Peyer's patch (tissue), 4 donors: ENCODE results near the gene IL22RA2. TPM values are rescaled to one million over a fixed set of nuclear protein-coding genes. Genes with fewer than 3 reads are reported as not detected.
"Not testable (repeated sequence)": the region's sequence is repeated elsewhere in the genome, so short reads cannot be mapped to it uniquely, and the experiment has no call there.

Experiments used
- DNase-seq, 3 donors: peaks; one replicate each; pipeline ENCODE4 v3.0.0-alpha.2; 2017 to 2019
- H3K27ac ChIP-seq, 4 donors: fragments of 200-600 bp; sonication (generic); one replicate each; pipeline ENCODE4 v1.5.1; 2016 to 2019
- H3K27me3 ChIP-seq, 2 donors: fragments of 200-600 bp; sonication (generic); one replicate each; pipeline ENCODE4 v1.5.1; 2019
- H3K36me3 ChIP-seq, 3 donors: fragments of 200-600 bp; sonication (generic); one replicate each; pipeline ENCODE4 v1.5.1; 2016 to 2019
- H3K4me1 ChIP-seq, 4 donors: fragments of 200-600 bp; sonication (generic); one replicate each; pipeline ENCODE4 v1.5.1; 2016 to 2019
- H3K4me3 ChIP-seq, 4 donors: fragments of 200-600 bp; sonication (generic); 1 replicate in 3 of 4; 2 replicates in 1 of 4; pipeline ENCODE4 v1.5.1; 2016 to 2019; ENCODE audit warnings: mild to moderate bottlenecking in 1 of 4
- H3K9me3 ChIP-seq, 4 donors: fragments of 200-600 bp; sonication (generic); one replicate each; pipeline ENCODE4 v1.5.1; 2016 to 2019; ENCODE audit warnings: mild to moderate bottlenecking in 1 of 4
- POLR2A ChIP-seq, 2 donors: fragments of 450-650 bp; IDR thresholded peaks; one replicate each; pipeline ENCODE4 v1.5.1; 2017; ENCODE audit warnings: antibody characterized with exemption in 2 of 2, mild to moderate bottlenecking in 2 of 2, moderate library complexity in 2 of 2
- total RNA-seq, 4 donors: library from RNA; depleted of rRNA; stranded (reverse); fragments of >200 nt; gene quantifications; one replicate each; pipeline ENCODE4 v1.1.0, GENCODE V29; 2016
- TF ChIP-seq, protein P1 (sequence below), 6 experiments: fragments of 450-650 bp in 4 of 6; fragments of 200-600 bp in 2 of 6; sonication (generic) in 1 of 6; IDR thresholded peaks; one replicate each; pipeline ENCODE4 v1.5.1; 2017 to 2019; ENCODE audit warnings: antibody characterized with exemption in 6 of 6, mild to moderate bottlenecking in 3 of 6, moderate library complexity in 1 of 6

IL22RA2 gene
- total RNA-seq, 4 donors from 2014 or later: not detected

DNA sequence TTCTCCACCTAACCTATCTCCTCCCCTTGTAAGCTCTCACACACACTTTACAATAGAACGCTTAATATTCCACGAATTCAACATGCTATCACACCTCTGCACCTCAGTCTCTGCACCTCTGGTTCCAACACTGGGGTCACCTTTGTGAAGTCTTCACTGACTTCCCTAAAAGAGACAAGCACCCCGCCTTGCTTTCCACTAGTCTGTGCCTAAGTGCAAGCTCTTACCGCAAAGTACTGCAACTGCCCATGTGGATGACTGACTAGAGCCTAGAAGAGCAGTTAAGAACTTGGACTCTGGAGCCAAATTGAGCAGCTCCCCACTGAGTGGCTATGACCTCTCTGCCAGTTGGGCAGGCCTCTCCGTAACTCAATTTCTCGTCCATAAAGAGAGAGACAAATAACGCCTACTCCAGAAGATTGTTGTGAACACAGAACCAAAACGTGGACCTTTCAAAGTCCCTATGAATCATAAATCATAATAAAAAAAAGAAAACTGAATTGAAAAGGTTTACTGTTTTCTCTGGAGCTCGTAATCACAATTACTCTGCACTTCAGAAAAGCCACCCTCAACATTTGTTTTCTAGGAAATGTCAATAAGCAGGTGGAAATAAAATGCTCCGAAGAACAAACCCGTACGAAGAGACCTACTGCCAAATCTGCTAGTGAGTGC, 44.5 kb upstream of the IL22RA2 start:
- H3K27me3 ChIP-seq: no peaks in the 10 kb centered on the region
- no peaks in the 10 kb centered on the region for H3K9me3 ChIP-seq
- DNase-seq: peak in 2 of 3 donors; percentile 64 to 78
- H3K4me3 ChIP-seq: peak overlapping the region; percentile 68 to 93 (median 84)
- peak; percentile 39 to 42 for TF ChIP-seq POLR2A (IDR thresholded peaks at IDR 0.05)
- TF ChIP-seq, protein P1, sequence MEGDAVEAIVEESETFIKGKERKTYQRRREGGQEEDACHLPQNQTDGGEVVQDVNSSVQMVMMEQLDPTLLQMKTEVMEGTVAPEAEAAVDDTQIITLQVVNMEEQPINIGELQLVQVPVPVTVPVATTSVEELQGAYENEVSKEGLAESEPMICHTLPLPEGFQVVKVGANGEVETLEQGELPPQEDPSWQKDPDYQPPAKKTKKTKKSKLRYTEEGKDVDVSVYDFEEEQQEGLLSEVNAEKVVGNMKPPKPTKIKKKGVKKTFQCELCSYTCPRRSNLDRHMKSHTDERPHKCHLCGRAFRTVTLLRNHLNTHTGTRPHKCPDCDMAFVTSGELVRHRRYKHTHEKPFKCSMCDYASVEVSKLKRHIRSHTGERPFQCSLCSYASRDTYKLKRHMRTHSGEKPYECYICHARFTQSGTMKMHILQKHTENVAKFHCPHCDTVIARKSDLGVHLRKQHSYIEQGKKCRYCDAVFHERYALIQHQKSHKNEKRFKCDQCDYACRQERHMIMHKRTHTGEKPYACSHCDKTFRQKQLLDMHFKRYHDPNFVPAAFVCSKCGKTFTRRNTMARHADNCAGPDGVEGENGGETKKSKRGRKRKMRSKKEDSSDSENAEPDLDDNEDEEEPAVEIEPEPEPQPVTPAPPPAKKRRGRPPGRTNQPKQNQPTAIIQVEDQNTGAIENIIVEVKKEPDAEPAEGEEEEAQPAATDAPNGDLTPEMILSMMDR (IDR thresholded peaks at IDR 0.05): no peak
- no peaks in the 10 kb centered on the region for H3K36me3 ChIP-seq
- peaks cover 0 to 46% (median 9%) of the 10 kb centered on the region in 4 donors for H3K4me1 ChIP-seq
- H3K27ac ChIP-seq: peak overlapping the region; percentile 98 to 99 (median 99)

DNA sequence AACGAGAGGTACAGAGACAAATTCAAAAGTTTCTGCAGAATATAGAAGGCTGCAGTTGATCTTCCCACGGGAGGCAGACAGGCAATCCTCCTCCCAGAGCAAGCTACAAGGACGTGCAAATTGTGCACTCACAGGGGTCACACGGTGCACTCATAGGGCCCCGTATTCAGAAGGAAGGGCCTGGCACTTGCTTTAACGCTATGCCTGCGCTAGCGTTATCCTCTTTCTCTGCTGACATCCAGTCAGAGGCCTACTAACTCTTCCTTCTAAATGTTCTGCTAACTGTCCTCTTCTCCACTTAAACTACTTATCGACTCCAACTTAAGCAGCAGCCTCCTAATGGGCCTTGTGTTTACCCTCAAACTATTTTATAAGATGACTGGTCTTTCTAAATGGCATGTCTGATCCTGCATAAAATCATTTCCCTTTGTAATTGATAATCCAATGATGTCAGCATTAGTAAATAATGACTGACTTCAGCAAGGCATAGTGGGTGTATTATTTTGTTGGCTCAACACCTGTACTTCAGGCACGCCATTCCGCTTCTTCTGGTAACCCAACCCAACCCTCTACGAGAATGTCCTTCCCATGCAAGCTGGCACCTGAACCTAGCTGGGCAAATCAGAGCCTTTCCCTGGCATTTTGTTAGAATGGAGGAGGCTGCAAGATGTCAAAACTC, 43.6 kb upstream of the IL22RA2 start:
- DNase-seq: no peak

DNA sequence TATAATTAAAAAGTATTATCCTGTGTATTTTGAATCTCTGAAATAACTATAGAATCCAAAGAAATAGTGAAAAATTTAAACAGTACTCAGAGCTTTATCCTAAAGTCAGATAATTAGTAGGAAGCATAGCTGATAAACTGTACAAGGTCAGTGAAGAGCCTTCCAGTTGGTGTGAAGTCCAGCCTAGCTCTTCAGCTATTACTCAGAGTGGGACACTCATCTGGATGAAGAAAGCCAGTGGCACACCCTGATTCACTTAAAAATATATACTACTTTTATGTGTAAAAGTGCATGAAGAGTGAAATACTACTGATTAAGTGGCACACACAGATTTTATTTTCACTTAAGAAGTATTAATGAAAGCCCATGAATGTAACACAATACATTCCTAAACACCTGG, 42.7 kb upstream of the IL22RA2 start:
- peak overlapping the region; percentile 68 to 93 (median 84) for H3K4me3 ChIP-seq
- no peaks in the 10 kb centered on the region for H3K27me3 ChIP-seq
- H3K4me1 ChIP-seq: peaks cover 0 to 55% (median 5%) of the 10 kb centered on the region in 4 donors
- no peak for DNase-seq
- H3K9me3 ChIP-seq: no peaks in the 10 kb centered on the region
- no peaks in the 10 kb centered on the region for H3K36me3 ChIP-seq
- TF ChIP-seq, protein P1 (IDR thresholded peaks at IDR 0.05): no peak
- TF ChIP-seq POLR2A (IDR thresholded peaks at IDR 0.05): no peak
- peak overlapping the region in 2 of 4 donors; percentile 98 to 99 for H3K27ac ChIP-seq

More for the DNA sequence above, 43.6 kb upstream of the IL22RA2 start:
- peak overlapping the region; percentile 68 to 93 (median 84) for H3K4me3 ChIP-seq
- peaks cover 0 to 55% (median 5%) of the 10 kb centered on the region in 4 donors for H3K4me1 ChIP-seq
- peak overlapping the region; percentile 98 to 99 (median 99) for H3K27ac ChIP-seq
- H3K27me3 ChIP-seq: no peaks in the 10 kb centered on the region
- TF ChIP-seq POLR2A (IDR thresholded peaks at IDR 0.05): no peak
- TF ChIP-seq, protein P1 (IDR thresholded peaks at IDR 0.05): no peak
- no peaks in the 10 kb centered on the region for H3K36me3 ChIP-seq
- no peaks in the 10 kb centered on the region for H3K9me3 ChIP-seq

DNA sequence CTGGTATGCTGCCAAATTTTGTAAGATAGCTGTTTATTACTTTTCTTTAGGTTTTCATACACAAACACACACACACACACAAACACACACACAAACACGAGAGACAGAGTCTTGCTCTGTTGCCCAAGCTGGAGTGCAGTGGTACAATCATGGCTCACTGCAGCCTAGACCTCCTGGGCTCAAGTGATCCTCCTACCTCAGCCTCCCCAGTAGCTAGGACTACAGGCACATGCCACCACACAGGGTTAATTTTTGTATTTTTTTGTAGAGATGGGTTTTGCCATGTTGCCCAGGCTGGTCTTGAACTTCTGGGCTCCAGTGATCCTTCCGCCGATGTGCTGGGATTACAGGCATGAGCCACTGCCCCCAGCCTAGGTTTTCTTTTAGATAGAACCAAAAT, 42.2 kb upstream of the IL22RA2 start:
- H3K27ac ChIP-seq: peak overlapping the region in 1 of 4 donors; percentile 22
- H3K27me3 ChIP-seq, DNase-seq, H3K9me3 ChIP-seq, H3K36me3 ChIP-seq: not testable (repeated sequence)
- H3K4me3 ChIP-seq: peak overlapping the region in 2 of 4 donors; percentile 68 to 93
- H3K4me1 ChIP-seq: peaks cover 0 to 59% (median 5%) of the 10 kb centered on the region in 4 donors

DNA sequence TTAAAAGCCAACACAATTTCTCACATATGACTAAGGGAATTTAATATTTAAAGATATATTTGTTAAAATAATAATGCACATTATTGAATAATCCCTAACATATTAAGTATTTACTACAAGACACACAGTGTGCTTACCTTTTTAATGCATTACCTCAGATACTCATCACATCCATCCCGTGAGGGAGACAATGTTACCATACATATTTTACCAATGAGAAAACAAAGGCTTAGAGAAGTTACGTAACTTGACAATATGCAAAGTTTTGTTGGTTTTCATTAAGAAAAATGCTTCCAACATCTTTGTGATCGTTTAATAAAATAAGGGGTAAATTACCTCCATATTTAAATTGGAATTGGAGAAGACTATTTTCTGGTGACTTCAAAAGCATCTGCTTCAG, 41.5 kb upstream of the IL22RA2 start:
- DNase-seq: no peak
- Histone ChIP-seq H3K4me3 (peak overlapping the region in 1 of 4 donors; percentile 68), H3K27me3 (no peaks in the 10 kb centered on the region), H3K9me3 (no peaks in the 10 kb centered on the region), H3K36me3 (no peaks in the 10 kb centered on the region), H3K27ac (no peak overlapping the region), H3K4me1 (peaks cover 0 to 54% (median 2%) of the 10 kb centered on the region in 4 donors)
- TF ChIP-seq, protein P1 (IDR thresholded peaks at IDR 0.05): no peak
- TF ChIP-seq POLR2A (IDR thresholded peaks at IDR 0.05): no peak

DNA sequence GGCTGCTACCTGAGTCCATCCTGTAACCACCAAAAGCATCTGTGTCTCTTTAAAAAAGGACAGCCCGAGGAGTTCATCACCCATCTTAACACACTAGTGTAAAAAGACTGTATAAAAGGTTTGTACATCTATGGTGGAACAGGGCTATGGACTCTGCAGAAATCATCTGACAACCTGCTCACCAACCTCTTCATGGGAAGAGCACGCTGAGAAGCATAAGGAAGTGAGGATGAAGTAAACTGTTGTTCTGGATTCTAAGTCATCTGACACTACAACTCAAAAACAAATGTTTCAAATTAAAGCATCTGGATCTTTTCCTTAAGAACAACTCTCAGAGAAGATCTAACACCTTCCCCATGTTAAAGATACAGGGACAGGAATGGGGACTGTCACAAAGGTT, 40.4 kb upstream of the IL22RA2 start:
- Histone ChIP-seq H3K27ac (peak overlapping the region in 1 of 4 donors; percentile 35), H3K36me3 (no peaks in the 10 kb centered on the region), H3K4me1 (peaks cover 0 to 49% (median 0%) of the 10 kb centered on the region in 4 donors), H3K4me3 (peak overlapping the region in 1 of 4 donors; percentile 8), H3K27me3 (no peaks in the 10 kb centered on the region), H3K9me3 (no peaks in the 10 kb centered on the region)
- no peak for TF ChIP-seq POLR2A (IDR thresholded peaks at IDR 0.05)
- TF ChIP-seq, protein P1 (IDR thresholded peaks at IDR 0.05): no peak
- no peak for DNase-seq
